Left renal cortex interstitium (tissue), 4 donors: ENCODE results near the gene ATP13A5. TPM values are rescaled to one million over a fixed set of nuclear protein-coding genes. Genes with fewer than 3 reads are reported as not detected.

Experiments
- polyA plus RNA-seq, 4 donors: library from polyadenylated mRNA; unstranded; fragments of 120-200 nt; gene quantifications; one replicate each; pipeline ENCODE4 v1.2.1, GENCODE V29; 2013; ENCODE audit not compliant: insufficient read length in 4 of 4

ATP13A5 gene
- polyA plus RNA-seq, 4 donors, result 0.17 to 0.24 TPM; not detected in 2

Other genes starting within 250 kb of the ATP13A5 start
- gene PLAAT1, start 137.5 kb downstream of the ATP13A5 start, polyA plus RNA-seq, result 1 to 10 TPM; 3.1 to 4.8 (median 3.4) TPM
- 1 to 10 TPM in 3 of 4 donors, under 1 TPM in 1; 0.72 to 2.4 (median 1.6) TPM for gene ATP13A4, start 176.1 kb upstream of the ATP13A5 start, polyA plus RNA-seq
- gene OPA1, start 214.5 kb upstream of the ATP13A5 start, polyA plus RNA-seq, result 10 to 100 TPM; 53.3 to 75.6 (median 62.5) TPM